GM12872 (cell line): ENCODE data around the gene SEMA7A.

Experiments used
- TF ChIP-seq, protein P1 (sequence below): IDR thresholded peaks from 3 replicates; pipeline ENCODE4 v1.5.1; 2011; ENCODE audit warnings: low read depth, mild to moderate bottlenecking, low read length, moderate library complexity; ENCODE audit not compliant: insufficient read depth

Gene SEMA7A

DNA sequence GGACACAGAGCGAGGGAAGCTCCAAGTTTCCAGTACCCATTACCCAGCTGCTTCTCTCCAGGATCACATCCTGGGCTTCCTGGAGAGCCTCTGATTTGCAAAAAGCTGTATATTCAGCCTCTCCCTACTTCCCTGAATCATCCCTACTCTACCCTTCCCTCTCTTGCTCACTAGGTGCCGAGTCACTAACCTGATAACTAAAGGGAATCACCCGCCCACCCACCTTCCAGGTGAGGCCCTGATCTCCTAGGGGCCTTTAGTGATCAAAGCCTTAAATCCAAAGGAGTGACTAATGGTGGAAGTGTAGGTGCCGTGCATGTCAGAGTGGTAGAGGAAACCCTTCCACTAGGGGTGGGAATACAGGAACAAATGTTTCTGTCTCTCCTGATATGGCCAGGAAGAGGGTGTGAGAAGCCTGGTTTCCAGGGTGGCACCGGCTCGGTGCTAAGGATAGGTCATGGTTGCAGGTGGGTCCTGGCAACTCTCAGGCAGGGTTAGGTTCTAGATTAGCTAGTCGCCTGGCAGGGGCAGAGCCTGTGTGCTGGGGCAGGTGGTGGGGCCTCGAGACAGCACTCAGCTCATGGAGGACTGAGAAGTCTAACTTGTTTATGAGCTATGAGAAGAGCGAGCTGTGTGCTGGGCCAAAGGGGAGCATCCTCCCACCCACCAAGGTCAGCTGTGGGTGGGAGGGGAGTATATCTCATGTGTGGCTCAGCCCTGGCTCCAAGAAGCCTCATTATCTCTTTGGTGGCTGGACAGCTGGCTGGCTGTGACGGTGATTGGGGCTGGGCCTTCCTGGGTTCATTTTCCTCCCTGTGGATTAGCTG, 10.1 kb downstream of the SEMA7A start:
- TF ChIP-seq, protein P1, sequence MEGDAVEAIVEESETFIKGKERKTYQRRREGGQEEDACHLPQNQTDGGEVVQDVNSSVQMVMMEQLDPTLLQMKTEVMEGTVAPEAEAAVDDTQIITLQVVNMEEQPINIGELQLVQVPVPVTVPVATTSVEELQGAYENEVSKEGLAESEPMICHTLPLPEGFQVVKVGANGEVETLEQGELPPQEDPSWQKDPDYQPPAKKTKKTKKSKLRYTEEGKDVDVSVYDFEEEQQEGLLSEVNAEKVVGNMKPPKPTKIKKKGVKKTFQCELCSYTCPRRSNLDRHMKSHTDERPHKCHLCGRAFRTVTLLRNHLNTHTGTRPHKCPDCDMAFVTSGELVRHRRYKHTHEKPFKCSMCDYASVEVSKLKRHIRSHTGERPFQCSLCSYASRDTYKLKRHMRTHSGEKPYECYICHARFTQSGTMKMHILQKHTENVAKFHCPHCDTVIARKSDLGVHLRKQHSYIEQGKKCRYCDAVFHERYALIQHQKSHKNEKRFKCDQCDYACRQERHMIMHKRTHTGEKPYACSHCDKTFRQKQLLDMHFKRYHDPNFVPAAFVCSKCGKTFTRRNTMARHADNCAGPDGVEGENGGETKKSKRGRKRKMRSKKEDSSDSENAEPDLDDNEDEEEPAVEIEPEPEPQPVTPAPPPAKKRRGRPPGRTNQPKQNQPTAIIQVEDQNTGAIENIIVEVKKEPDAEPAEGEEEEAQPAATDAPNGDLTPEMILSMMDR = no peak

DNA sequence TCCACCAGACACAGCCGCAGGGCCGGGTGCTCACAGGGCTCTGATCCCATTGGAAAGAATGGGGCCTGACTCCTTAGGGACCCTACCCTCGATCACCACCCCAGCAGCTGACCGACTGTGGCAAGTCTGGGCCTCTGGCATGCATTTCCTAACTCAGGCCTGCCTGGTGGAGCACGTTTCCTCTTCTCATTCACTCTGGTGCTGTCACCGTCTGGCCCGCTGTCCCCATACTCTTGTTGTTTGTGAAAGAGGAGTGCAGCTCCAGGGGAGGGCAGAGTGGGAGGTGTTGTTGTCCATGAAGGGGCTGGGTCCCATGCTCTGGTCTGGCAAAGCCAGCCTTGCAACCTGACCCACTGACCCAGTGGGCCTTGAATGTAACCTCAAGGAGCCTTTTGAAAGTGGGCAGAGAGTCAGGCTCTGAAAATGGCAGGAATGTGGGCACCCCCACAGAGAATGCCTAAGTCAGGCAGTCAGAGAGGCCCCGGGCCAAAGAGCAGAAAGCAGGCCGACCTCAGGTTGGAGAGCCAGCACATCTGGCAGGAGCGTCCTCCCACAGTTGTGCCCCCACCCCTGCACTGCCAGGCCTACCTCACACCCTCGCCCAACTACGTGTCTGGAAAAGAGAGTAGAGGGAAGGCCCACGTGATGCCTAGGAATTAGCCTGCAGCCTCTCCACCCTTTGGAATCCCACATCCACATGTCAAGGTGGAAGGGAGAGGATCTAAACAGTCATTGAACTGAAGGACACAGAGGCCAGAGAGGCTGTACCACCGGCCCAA, 10.9 kb downstream of the SEMA7A start:
- TF ChIP-seq, protein P1 = no peak

DNA sequence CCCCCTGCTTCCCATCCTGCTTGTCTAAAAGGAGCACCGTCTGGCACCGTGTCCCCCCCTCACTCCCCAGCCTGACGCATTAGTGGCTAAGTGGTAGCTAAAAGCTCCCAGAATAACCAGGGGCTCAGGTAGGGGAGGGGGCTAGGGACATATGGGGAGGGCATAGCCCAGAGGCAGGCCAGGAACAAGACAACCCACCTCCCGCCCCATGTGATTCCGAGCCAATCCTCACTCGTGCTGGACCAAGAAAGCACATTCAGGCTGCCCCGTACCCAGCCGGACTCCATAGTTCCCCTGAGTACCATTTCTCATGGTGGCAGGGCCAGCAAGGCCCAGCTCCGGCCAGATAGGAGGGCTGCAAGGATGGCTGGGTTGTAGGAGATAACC, 11.5 kb downstream of the SEMA7A start:
- TF ChIP-seq, protein P1 = no peak

DNA sequence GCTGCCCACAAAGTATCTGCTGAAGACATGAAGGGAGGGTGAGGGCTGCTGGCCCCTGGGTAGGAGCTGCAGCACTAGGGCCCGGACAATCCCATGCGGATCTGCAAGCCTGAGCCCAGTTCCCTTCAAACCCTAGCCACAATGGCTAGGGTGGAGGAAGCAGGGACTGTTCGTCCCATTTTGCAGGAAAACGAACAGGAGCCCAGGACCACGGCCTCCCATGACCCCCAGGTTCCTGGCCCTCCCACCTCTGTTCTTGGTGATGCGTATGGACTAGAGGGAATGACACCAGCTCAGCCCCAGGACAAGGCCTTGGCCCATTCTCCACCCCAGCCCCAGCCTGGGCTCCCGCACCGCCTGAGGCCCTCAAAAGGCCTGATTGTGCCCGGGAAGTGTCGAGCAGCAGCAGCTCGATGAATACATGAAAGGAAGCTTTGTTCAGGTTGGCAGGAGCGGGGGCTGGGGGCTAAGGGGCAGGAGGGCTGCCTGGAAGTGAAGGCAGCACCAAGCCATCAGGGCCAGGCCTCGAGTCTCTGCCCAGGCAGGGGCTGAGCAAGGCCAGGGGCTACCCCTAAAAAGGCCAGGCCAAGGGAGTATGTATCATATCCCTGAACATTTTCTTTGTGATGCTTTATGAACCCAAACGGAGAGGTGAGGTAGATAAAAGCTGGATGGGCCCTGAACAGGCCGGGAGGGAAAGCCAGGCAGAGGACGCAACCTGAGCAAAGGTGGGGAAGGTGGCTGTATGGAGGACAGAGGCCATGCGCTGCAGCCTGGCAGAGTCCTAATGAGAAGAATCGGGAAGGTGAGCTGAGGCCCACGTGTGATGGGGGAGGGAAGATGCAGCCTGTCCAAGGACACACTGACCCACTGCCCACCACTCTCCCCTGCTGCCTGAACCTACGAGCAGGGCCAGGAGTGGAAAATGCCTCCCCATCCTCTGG, 12.2 kb downstream of the SEMA7A start:
- TF ChIP-seq, protein P1 = no peak

DNA sequence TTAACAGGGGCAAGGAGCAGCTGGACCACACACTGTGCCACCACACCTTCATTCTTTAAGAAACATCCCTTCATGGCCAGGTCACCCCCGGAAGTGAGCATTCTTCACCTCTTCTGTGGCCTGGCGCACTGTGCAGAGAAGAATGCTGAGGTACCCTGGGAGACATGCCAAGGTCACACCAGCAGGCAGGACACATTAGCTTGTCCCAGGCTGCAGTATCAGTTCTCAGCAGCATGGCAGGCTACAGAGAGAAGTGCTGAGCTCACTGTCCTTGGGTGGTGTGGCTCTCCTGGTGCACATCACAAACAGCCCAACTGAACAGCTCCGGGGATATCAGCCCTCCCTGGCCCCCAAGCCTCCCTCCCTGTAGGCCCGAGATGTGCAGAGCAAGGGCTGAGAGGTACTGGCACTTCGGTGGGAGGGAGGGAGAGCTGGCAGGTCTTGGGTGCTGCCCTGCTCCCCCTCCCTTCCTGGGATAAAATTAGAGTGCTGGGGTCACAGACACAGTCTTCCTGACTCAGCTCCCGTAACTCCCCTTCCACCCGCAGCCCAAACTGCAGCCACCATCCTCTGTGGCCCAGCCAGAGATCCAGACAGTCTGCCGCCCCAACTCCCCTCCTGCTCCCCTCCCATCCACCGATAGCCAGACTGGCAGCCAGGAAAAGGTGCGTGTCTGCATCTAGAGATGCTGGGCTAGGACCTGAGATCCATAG, 13.4 kb downstream of the SEMA7A start:
- TF ChIP-seq, protein P1 = no peak

DNA sequence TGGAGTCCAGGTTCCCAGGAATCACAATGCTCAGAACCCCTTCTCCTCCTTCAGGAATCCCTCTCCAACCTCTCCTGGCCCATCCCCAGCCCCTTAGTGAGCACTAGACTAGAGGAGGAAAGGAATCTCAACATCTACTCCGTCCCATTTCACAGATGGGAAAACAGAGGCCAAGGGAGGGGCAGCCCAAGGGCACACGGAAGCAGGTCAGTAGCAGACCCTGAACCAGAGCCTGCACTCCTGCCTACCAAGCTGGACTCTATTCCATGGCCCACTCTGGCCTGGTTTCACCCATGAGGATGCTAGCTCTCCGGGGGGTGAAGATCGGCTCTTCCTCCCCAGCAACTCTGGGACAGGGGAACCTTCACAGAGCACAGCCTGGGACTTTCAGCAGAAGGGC, 14.3 kb downstream of the SEMA7A start:
- TF ChIP-seq, protein P1 = no peak
